GM12878 (cell line): ENCODE results near the gene GTPBP4. TPM values are rescaled to one million over a fixed set of nuclear protein-coding genes. Genes with fewer than 3 reads are reported as not detected.
A peak's percentile ranks its signal among the peaks of the same experiment; 100 is the strongest.

Experiments
- BRCA1 ChIP-seq: IDR thresholded peaks from 2 replicates; pipeline ENCODE4 v1.6.1; 2011; ENCODE audit warnings: low read depth, low read length, improper control_type of control experiment
- CHD2 ChIP-seq: IDR thresholded peaks from 2 replicates; pipeline ENCODE4 v1.6.1; 2011; ENCODE audit warnings: low read depth, low read length, improper control_type of control experiment, borderline replicate concordance
- ETV6 ChIP-seq, 2 experiments: fragments of 450-650 bp in 1 of 2; IDR thresholded peaks in 1 of 2; conservative IDR thresholded peaks in 1 of 2; 2 replicates each; pipeline ENCODE4 v1.6.1; 2014; ENCODE audit warnings: antibody characterized with exemption in 1 of 2, borderline replicate concordance in 1 of 2, low read depth in 1 of 2, mild to moderate bottlenecking in 1 of 2, moderate library complexity in 1 of 2
- GABPA ChIP-seq: IDR thresholded peaks from 2 replicates; pipeline ENCODE4 v1.6.1; 2014; ENCODE audit warnings: antibody characterized with exemption, low read depth, mild to moderate bottlenecking, inconsistent platforms
- JUNB ChIP-seq: IDR thresholded peaks from 2 replicates; pipeline ENCODE4 v1.6.1; 2016; ENCODE audit warnings: antibody characterized with exemption, mild to moderate bottlenecking
- KLF5 ChIP-seq: fragments of 450-650 bp; IDR thresholded peaks from 2 replicates; pipeline ENCODE4 v1.6.1; 2014; ENCODE audit warnings: mild to moderate bottlenecking; ENCODE audit not compliant: partially characterized antibody
- MEF2A ChIP-seq: IDR thresholded peaks from 2 replicates; pipeline ENCODE4 v1.6.1; 2011; ENCODE audit warnings: low read depth, mild to moderate bottlenecking, low read length, moderate library complexity; ENCODE audit not compliant: insufficient read depth
- MXI1 ChIP-seq: fragments of 150-350 bp; IDR thresholded peaks from 2 replicates; pipeline ENCODE4 v1.6.1; 2011; ENCODE audit warnings: low read depth, mild to moderate bottlenecking, inconsistent platforms, low read length, improper control_type of control experiment
- MYB ChIP-seq: fragments of 150-350 bp; IDR thresholded peaks from 2 replicates; pipeline ENCODE4 v1.6.1; 2014; ENCODE audit warnings: mild to moderate bottlenecking, low read depth, low read length, borderline replicate concordance
- PKNOX1 ChIP-seq: fragments of 450-650 bp; IDR thresholded peaks from 2 replicates; pipeline ENCODE4 v1.6.1; 2016; ENCODE audit warnings: mild to moderate bottlenecking
- POLR2AphosphoS2 ChIP-seq: IDR thresholded peaks from 2 replicates; pipeline ENCODE4 v1.6.1; 2011; ENCODE audit warnings: low read depth, mild to moderate bottlenecking, low read length, improper control_type of control experiment, moderate library complexity
- POU2F2 ChIP-seq: IDR thresholded peaks from 3 replicates; pipeline ENCODE4 v1.6.1; 2011; ENCODE audit warnings: low read depth, mild to moderate bottlenecking, low read length, borderline replicate concordance
- RCOR1 ChIP-seq: conservative IDR thresholded peaks from 2 replicates; pipeline ENCODE4 v1.6.1; 2012; ENCODE audit warnings: low read depth, low read length, improper control_type of control experiment
- SKIL ChIP-seq: fragments of 450-650 bp; IDR thresholded peaks from 2 replicates; pipeline ENCODE4 v1.6.1; 2017; ENCODE audit warnings: mild to moderate bottlenecking, low read depth, inconsistent platforms; ENCODE audit not compliant: poor library complexity, severe bottlenecking
- SMAD1 ChIP-seq: fragments of 450-650 bp; IDR thresholded peaks from 2 replicates; pipeline ENCODE4 v1.6.1; 2018; ENCODE audit warnings: mild to moderate bottlenecking, low read depth; ENCODE audit not compliant: partially characterized antibody
- TAF1 ChIP-seq: IDR thresholded peaks from 2 replicates; pipeline ENCODE4 v1.6.1; 2011; ENCODE audit warnings: mild to moderate bottlenecking, low read depth, low read length, borderline replicate concordance
- TARDBP ChIP-seq: IDR thresholded peaks from 2 replicates; pipeline ENCODE4 v1.6.1; 2016; ENCODE audit warnings: borderline replicate concordance
- ZNF207 ChIP-seq: fragments of 450-650 bp; IDR thresholded peaks from 2 replicates; pipeline ENCODE4 v1.6.1; 2014; ENCODE audit warnings: antibody characterized with exemption, mild to moderate bottlenecking, borderline replicate concordance
- ZNF622 ChIP-seq: fragments of 450-650 bp; IDR thresholded peaks from 2 replicates; pipeline ENCODE4 v1.6.1; 2017; ENCODE audit warnings: mild to moderate bottlenecking, inconsistent platforms
- ZSCAN29 ChIP-seq: fragments of 450-650 bp; IDR thresholded peaks from 2 replicates; pipeline ENCODE4 v1.6.1; 2017; ENCODE audit warnings: mild to moderate bottlenecking, moderate library complexity
- polyA plus RNA-seq, 11 experiments: library from polyadenylated mRNA; depleted of rRNA in 4 of 11; unstranded in 6 of 11; stranded (reverse) in 5 of 11; fragments of >200 nt; fragmentation: Nextera tagmentation in 4 of 11; fragmentation: Illumina TruSeq in 1 of 11; extraction: Ambion mirVana in 4 of 11; extraction: Trizol in 1 of 11; gene quantifications; 1 replicate in 1 of 11; 2 replicates in 10 of 11; pipeline versions ENCODE4 v1.2.1 to v1.2.3, GENCODE V29; 2011 to 2016; ENCODE audit warnings: inconsistent platforms in 2 of 11, missing spikeins in 2 of 11, low read depth in 1 of 11
- total RNA-seq, 4 experiments: library from RNA; depleted of rRNA in 3 of 4; stranded (reverse); fragments of >200 nt in 3 of 4; fragmentation: Illumina TruSeq in 1 of 4; extraction: Trizol in 1 of 4; gene quantifications; 2 replicates each; pipeline versions ENCODE4 v1.2.1 to v1.2.3, GENCODE V29; 2013 to 2021
- TF ChIP-seq, protein P1 (sequence below): fragments of 450-650 bp; IDR thresholded peaks from 2 replicates; pipeline ENCODE4 v1.6.1; 2018; ENCODE audit warnings: mild to moderate bottlenecking, low read depth, moderate library complexity; ENCODE audit not compliant: partially characterized antibody
- TF ChIP-seq, protein P2 (sequence below): IDR thresholded peaks from 2 replicates; pipeline ENCODE4 v1.6.1; 2012; ENCODE audit warnings: low read length, inconsistent platforms

Gene GTPBP4
- total and polyA plus RNA-seq, 10 of the 15 experiments (the other 5 are each of a cell fraction or from before 2014, with no cell fraction given): 58.5 to 118 (median 71.4) TPM

GRCh38 chr10:987870-988666 lies at the start of gene GTPBP4 (continued):
- TF ChIP-seq PKNOX1 (peak; percentile 53), POU2F2 (0 out of 3 replicates have a peak, but pooled peaks have one; percentile 57), MYB (peak; percentile 49; the same call in 1 of the 2 replicates), ZSCAN29 (0 out of 2 replicates have a peak, but pooled peaks have one; percentile 55), BRCA1 (no peak), TARDBP (peak; percentile 19; the same call in 1 of the 2 replicates), TAF1 (peak; percentile 79), SMAD1 (no peak), CHD2 (peak; percentile 89), ZNF207 (no peak; the same call in 1 of the 2 replicates), GABPA (peak; percentile 94), KLF5 (no peak), RCOR1 (0 out of 2 replicates have a peak, but pooled peaks have one; percentile 71), ETV6 (conservative IDR thresholded peaks at IDR 0.05 in 1 of 2, IDR thresholded peaks at IDR 0.05 in 1 of 2; ENCODE audit: borderline replicate concordance in 1 of 2, low read depth in 1 of 2) (0 out of 4 replicates have a peak, but pooled peaks of 1 of the 2 experiments have one; percentile 20), MXI1 (peak; percentile 97), JUNB (no peak), ZNF622 (no peak), SKIL (no peak), MEF2A (no peak), POLR2AphosphoS2 (0 out of 2 replicates have a peak, but pooled peaks have one; percentile 61)
- TF ChIP-seq, protein P1, sequence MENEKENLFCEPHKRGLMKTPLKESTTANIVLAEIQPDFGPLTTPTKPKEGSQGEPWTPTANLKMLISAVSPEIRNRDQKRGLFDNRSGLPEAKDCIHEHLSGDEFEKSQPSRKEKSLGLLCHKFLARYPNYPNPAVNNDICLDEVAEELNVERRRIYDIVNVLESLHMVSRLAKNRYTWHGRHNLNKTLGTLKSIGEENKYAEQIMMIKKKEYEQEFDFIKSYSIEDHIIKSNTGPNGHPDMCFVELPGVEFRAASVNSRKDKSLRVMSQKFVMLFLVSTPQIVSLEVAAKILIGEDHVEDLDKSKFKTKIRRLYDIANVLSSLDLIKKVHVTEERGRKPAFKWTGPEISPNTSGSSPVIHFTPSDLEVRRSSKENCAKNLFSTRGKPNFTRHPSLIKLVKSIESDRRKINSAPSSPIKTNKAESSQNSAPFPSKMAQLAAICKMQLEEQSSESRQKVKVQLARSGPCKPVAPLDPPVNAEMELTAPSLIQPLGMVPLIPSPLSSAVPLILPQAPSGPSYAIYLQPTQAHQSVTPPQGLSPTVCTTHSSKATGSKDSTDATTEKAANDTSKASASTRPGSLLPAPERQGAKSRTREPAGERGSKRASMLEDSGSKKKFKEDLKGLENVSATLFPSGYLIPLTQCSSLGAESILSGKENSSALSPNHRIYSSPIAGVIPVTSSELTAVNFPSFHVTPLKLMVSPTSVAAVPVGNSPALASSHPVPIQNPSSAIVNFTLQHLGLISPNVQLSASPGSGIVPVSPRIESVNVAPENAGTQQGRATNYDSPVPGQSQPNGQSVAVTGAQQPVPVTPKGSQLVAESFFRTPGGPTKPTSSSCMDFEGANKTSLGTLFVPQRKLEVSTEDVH: peak; percentile 86
- TF ChIP-seq, protein P2, sequence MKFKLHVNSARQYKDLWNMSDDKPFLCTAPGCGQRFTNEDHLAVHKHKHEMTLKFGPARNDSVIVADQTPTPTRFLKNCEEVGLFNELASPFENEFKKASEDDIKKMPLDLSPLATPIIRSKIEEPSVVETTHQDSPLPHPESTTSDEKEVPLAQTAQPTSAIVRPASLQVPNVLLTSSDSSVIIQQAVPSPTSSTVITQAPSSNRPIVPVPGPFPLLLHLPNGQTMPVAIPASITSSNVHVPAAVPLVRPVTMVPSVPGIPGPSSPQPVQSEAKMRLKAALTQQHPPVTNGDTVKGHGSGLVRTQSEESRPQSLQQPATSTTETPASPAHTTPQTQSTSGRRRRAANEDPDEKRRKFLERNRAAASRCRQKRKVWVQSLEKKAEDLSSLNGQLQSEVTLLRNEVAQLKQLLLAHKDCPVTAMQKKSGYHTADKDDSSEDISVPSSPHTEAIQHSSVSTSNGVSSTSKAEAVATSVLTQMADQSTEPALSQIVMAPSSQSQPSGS: no peak
